ENCODE data around the gene RRP1B.

DNA sequence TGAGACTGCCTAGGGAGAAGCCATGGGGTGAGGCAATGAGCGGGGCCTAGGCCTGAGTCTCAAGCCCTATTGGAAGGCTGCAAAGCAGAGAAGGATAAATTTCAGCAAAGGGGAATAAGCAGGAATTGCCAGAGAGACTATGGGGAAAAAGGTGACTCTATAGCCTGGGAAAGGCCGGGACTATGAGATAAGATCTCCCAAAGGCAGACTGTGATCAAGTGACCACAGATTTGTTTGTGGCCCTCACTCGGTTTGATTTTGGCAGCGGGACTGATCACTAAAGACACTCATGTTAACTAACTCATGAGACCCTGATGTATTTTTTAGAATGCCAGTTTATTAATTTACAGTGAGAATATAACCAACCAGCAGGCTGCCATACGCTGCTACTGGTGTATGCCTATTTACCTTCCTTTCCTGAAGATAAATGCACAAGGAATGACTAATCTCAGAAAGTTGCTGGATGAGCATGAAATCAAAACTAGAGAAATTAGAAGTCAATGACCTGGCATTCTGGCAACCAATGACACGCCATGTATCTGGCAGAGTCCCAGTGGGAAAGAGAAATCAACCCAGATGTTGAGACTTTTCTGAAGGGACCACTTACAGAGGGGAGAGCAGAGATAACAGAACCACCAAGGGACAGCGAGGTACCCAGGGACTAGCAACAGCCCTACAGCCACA lies 4.4 kb upstream of the RRP1B start:
- TF ChIP-seq, protein P1, sequence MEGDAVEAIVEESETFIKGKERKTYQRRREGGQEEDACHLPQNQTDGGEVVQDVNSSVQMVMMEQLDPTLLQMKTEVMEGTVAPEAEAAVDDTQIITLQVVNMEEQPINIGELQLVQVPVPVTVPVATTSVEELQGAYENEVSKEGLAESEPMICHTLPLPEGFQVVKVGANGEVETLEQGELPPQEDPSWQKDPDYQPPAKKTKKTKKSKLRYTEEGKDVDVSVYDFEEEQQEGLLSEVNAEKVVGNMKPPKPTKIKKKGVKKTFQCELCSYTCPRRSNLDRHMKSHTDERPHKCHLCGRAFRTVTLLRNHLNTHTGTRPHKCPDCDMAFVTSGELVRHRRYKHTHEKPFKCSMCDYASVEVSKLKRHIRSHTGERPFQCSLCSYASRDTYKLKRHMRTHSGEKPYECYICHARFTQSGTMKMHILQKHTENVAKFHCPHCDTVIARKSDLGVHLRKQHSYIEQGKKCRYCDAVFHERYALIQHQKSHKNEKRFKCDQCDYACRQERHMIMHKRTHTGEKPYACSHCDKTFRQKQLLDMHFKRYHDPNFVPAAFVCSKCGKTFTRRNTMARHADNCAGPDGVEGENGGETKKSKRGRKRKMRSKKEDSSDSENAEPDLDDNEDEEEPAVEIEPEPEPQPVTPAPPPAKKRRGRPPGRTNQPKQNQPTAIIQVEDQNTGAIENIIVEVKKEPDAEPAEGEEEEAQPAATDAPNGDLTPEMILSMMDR (IDR thresholded peaks at IDR 0.05), result no peak
- TF ChIP-seq POLR2A (IDR thresholded peaks at IDR 0.05), result no peak
